ENCODE measurements around the gene PCDHGA7. TPM values are rescaled to one million over a fixed set of nuclear protein-coding genes. Genes with fewer than 3 reads are reported as not detected.
"Not testable (repeated sequence)": the region's sequence is repeated elsewhere in the genome, so short reads cannot be mapped to it uniquely, and the experiment has no call there.

Gene PCDHGA7
- polyA plus RNA-seq, 1 donor: 0.69 TPM

- WGBS (ENCODE audit: insufficient coverage, low lambda C conversion rate): no CpG with 5 or more reads among the region's 38 CpGs
- Histone ChIP-seq H3K27me3 (ENCODE audit: control insufficient read depth, insufficient read depth, low read length) (peaks cover 39% of the 10 kb centered on the region), H3K9me3 (ENCODE audit: control insufficient read depth, low read depth, low read length) (peaks cover 48% of the 10 kb centered on the region)
- H3K27ac ChIP-seq (ENCODE audit: low read length); H3K4me1 ChIP-seq (ENCODE audit: control insufficient read depth, insufficient read depth, low read length); H3K36me3 ChIP-seq (ENCODE audit: control insufficient read depth, insufficient read depth, low read length); H3K4me3 ChIP-seq (ENCODE audit: low read length); DNase-seq: not testable (repeated sequence)
Measured at GRCh38 chr5:141432308-141432707, 49.8 kb downstream of the PCDHGA7 start.

- H3K27me3 ChIP-seq (ENCODE audit: control insufficient read depth, insufficient read depth, low read length): peaks cover 35% of the 10 kb centered on the region
- H3K4me1 ChIP-seq (ENCODE audit: control insufficient read depth, insufficient read depth, low read length); DNase-seq; H3K27ac ChIP-seq (ENCODE audit: low read length); H3K36me3 ChIP-seq (ENCODE audit: control insufficient read depth, insufficient read depth, low read length); H3K4me3 ChIP-seq (ENCODE audit: low read length): not testable (repeated sequence)
- peaks cover 43% of the 10 kb centered on the region for H3K9me3 ChIP-seq (ENCODE audit: control insufficient read depth, low read depth, low read length)
- 8% methylated on average over 2 of the region's 29 CpGs for WGBS (ENCODE audit: insufficient coverage, low lambda C conversion rate)
Measured at GRCh38 chr5:141432726-141433125, 50.2 kb downstream of the PCDHGA7 start.

- peaks cover 29% of the 10 kb centered on the region for H3K27me3 ChIP-seq (ENCODE audit: control insufficient read depth, insufficient read depth, low read length)
- H3K9me3 ChIP-seq (ENCODE audit: control insufficient read depth, low read depth, low read length): peaks cover 38% of the 10 kb centered on the region
- no peaks in the 10 kb centered on the region for H3K4me1 ChIP-seq (ENCODE audit: control insufficient read depth, insufficient read depth, low read length)
- no peak for DNase-seq
- no CpG with 5 or more reads among the region's 2 CpGs for WGBS (ENCODE audit: insufficient coverage, low lambda C conversion rate)
- H3K36me3 ChIP-seq (ENCODE audit: control insufficient read depth, insufficient read depth, low read length): no peaks in the 10 kb centered on the region
- H3K27ac ChIP-seq (ENCODE audit: low read length): no peak overlapping the region
- no peak overlapping the region for H3K4me3 ChIP-seq (ENCODE audit: low read length)
Measured at GRCh38 chr5:141434006-141434405, 51.5 kb downstream of the PCDHGA7 start.

Other genes starting within 250 kb of the PCDHGA7 start
- 2.1 TPM for gene PCDHB5, start 247.5 kb upstream of the PCDHGA7 start, polyA plus RNA-seq
- gene PCDHB6, start 232.7 kb upstream of the PCDHGA7 start, polyA plus RNA-seq: 0.96 TPM
- gene PCDHB7, start 210.1 kb upstream of the PCDHGA7 start, polyA plus RNA-seq: 1.3 TPM
- 0.67 TPM for gene PCDHB8, start 205.0 kb upstream of the PCDHGA7 start, polyA plus RNA-seq
- gene PCDHB16, start 200.4 kb upstream of the PCDHGA7 start, polyA plus RNA-seq: 1.1 TPM
- gene PCDHB9, start 195.6 kb upstream of the PCDHGA7 start, polyA plus RNA-seq: 0.73 TPM
- 2.9 TPM for gene PCDHB10, start 190.4 kb upstream of the PCDHGA7 start, polyA plus RNA-seq
- 1.1 TPM for gene PCDHB11, start 183.1 kb upstream of the PCDHGA7 start, polyA plus RNA-seq
- 1.2 TPM for gene PCDHB12, start 174.0 kb upstream of the PCDHGA7 start, polyA plus RNA-seq
- gene PCDHB13, start 168.8 kb upstream of the PCDHGA7 start, polyA plus RNA-seq: 1.4 TPM
- 2.7 TPM for gene PCDHB14, start 159.4 kb upstream of the PCDHGA7 start, polyA plus RNA-seq
- 3.0 TPM for gene PCDHB15, start 137.3 kb upstream of the PCDHGA7 start, polyA plus RNA-seq
- gene SLC25A2, start 78.7 kb upstream of the PCDHGA7 start, polyA plus RNA-seq: 0.04 TPM
- 88.9 TPM for gene TAF7, start 62.0 kb upstream of the PCDHGA7 start, polyA plus RNA-seq
- gene PCDHGA1, start 52.2 kb upstream of the PCDHGA7 start, polyA plus RNA-seq: 0.30 TPM
- gene PCDHGA2, start 44.0 kb upstream of the PCDHGA7 start, polyA plus RNA-seq: 1.3 TPM
- gene PCDHGA3, start 38.9 kb upstream of the PCDHGA7 start, polyA plus RNA-seq: 0.96 TPM
- gene PCDHGB1, start 32.6 kb upstream of the PCDHGA7 start, polyA plus RNA-seq: 0.52 TPM
- gene PCDHGA4, start 27.7 kb upstream of the PCDHGA7 start, polyA plus RNA-seq: 0.79 TPM
- 1.0 TPM for gene PCDHGB2, start 22.7 kb upstream of the PCDHGA7 start, polyA plus RNA-seq
- gene PCDHGA5, start 18.6 kb upstream of the PCDHGA7 start, polyA plus RNA-seq: 1.5 TPM
- gene PCDHGB3, start 12.5 kb upstream of the PCDHGA7 start, polyA plus RNA-seq: 0.85 TPM
- gene PCDHGA6, start 8.9 kb upstream of the PCDHGA7 start, polyA plus RNA-seq: 1.9 TPM
- gene PCDHGB4, start 5.0 kb downstream of the PCDHGA7 start, polyA plus RNA-seq: 1.4 TPM
- 0.19 TPM for gene PCDHGA8, start 9.9 kb downstream of the PCDHGA7 start, polyA plus RNA-seq
- gene PCDHGB5, start 15.2 kb downstream of the PCDHGA7 start, polyA plus RNA-seq: 1.8 TPM
- 1.9 TPM for gene PCDHGA9, start 20.0 kb downstream of the PCDHGA7 start, polyA plus RNA-seq
- 2.9 TPM for gene PCDHGB6, start 25.3 kb downstream of the PCDHGA7 start, polyA plus RNA-seq
- 2.1 TPM for gene PCDHGA10, start 30.2 kb downstream of the PCDHGA7 start, polyA plus RNA-seq
- gene PCDHGB7, start 34.9 kb downstream of the PCDHGA7 start, polyA plus RNA-seq: 3.6 TPM
- gene PCDHGA11, start 38.3 kb downstream of the PCDHGA7 start, polyA plus RNA-seq: 1.4 TPM
- gene PCDHGA12, start 47.8 kb downstream of the PCDHGA7 start, polyA plus RNA-seq: 0.81 TPM
- gene PCDHGC3, start 93.2 kb downstream of the PCDHGA7 start, polyA plus RNA-seq: 30.4 TPM
- 1.7 TPM for gene PCDHGC4, start 102.3 kb downstream of the PCDHGA7 start, polyA plus RNA-seq
- 0.39 TPM for gene PCDHGC5, start 106.3 kb downstream of the PCDHGA7 start, polyA plus RNA-seq
- gene DIAPH1, start 236.3 kb downstream of the PCDHGA7 start, polyA plus RNA-seq: 89.4 TPM